Embryonic facial prominence (tissue), 1 donor: ENCODE results near the gene PLA2G4A.

Source experiments
- DNase-seq: peaks from one replicate; pipeline ENCODE4 v3.0.0-alpha.2; 2016; ENCODE audit errors: extremely low spot score

The PLA2G4A gene

DNA sequence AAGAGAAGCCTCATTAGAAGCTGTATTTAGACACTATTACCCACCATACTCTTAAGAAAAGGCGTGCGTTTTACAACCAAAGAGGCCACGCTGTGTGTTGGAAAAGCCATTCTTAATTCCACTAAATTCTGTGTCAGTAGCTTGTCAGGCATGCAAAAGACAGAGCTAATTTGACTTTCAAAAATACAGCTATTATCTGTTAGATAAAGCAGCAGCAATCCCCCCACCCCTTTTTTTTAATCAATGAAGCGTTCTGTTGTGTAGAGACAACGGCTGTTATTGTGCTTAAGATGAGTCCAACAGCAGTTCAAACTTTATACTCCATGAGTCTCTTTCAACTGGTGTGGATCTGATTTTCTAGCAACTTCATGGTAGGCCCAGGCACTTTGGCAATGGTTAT lies 43.5 kb downstream of the PLA2G4A start:
- DNase-seq: no peak

DNA sequence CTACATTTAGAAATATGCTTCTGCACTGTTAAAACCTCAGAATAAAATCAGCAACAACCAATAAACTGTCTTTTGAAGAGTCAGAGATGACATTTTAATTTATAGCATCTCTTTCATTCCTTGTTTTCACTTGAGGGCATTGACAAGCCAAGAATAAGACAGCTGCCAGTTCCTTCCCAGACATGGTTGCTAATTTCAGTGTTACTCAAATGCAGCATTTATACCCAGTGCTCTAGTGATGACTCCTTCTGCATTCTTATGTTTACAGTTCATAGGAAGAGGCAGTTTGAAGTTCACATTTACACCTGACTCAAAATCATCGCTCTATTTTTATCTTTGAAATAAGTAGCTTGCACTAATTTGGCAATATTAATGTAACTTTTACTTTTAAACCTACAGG lies 44.9 kb downstream of the PLA2G4A start:
- no peak for DNase-seq

DNA sequence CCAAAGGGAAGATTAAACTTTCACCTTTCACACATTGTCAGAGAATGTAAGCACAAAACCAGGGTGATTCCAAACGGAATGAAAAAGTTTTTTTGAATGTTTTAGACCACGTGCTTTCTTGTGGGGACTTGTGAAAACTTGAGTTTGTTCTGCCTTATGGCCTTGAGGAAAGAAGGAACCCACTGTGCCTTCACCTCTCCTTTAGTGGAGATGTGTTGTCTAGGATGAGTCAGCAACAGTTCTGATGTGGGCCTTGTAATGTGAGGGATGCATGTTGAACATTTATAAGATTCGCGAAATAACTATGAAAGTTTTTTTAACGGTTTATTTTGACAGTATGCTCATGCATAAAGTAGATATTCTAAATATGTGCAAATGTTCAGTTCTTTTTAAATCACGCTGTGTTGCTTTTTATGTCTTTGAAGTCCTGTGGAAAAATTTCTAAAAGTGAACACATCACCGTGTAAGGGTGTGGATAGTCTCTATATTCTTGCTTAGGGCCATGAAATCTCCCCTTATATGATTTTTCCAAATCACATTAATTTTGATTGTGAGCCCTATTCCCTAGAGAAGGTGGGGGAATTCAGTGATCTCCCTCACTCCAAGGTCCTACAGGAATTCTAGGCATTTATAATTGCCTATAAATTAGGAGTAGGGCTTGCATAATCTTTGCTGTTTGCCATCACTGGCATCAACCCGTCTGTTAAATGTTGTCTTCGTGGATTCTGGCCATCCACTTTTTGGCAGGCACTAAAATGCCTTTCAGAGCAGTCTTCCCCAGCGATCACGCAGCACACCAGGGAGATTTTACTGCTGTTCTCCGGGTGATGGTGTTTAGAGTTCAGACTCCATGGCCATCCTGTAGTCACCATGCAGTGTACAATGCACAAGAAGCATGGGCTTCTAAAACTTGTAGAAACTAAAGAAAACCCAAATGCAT lies 47.4 kb downstream of the PLA2G4A start:
- no peak for DNase-seq

DNA sequence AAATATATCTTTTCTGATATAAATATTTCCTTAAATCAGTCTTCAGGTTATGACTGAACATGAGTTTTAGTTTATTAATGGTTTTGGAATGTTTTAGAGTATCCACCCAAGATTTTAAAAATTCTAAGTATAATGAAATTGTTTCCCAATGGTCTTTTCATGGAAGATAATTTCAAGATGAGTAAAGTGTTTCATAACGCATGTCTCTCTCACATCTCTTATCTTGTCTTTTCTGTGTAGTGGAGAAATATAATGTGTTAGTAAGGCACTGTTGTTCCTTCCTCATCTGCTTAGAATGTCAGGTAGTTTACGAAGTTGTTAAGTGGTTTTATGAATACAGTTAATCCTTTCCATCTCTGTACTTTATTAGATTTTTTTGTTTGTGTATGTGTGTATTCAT lies 49.6 kb downstream of the PLA2G4A start:
- DNase-seq: no peak

DNA sequence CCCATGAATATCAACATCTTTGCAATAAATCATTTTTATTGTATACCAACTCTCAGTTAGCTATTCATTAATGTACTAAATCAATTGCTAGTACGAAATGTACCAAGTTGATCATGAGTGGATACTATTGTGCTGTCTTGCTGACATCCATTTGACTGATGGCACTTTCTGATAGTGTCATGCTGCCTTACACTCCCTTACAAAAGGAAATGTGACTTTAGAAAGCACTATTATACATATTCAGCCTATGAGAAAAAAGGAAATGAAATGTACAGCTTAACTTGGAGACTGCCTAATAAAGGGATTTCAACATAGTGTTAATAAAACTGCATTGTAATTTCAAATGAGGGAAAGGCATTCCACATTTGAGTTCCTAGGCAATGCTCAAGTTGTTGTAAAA lies 52.2 kb downstream of the PLA2G4A start:
- no peak for DNase-seq

DNA sequence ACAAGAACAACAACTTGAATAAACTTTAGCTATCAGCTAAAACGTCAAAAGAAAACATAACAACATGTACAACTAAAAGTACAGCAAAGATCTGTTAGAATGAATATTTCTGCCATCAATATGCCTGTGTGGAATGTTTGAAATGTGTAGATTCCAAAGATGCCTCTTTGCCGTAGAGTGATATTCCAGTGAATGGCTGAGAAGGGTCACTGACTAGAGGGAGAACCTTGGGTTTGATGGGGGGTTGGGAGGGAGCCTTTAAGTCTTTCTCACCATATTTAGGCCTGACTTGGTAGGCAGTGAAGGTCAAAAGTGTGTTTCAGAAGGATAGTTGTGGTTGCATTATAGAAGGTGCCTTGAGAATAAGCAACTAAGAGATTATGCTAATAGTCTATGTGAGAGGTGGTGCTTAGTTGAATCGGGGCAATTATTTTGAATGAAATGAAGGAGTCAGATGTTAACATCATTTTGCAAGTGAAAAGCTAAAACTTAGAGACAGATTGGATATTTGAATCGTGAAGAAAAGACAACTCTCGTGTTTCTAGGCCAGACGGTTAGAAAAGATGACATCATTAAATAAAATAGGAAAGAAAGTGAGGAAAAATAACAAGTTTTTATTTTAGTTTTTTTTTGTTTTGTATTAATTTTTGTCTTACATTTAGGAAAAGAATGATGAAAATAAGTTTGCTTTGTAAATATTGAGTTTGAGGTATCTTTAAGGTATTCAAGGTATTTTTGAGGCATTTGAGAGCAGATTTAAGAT lies 53.8 kb downstream of the PLA2G4A start:
- DNase-seq: no peak

DNA sequence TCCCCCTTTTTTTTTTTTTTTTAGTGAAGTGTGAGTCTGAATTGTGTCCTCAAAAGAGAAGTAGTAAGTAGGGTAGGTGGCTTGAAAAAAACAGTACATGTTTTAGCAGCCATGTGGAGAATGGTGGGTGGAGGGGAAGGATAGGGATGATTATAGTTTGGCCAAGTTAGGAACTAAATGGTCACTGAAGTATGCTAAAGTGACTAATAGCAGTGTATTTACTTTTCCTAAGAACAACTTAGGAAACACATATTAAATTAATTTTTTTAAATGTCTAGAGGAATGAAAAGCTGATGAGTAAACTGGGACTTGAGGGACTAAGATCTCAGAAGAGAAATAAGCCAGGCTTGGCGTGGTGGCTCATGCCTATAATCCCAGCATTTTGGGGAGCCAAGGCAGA lies 55.5 kb downstream of the PLA2G4A start:
- no peak for DNase-seq

DNA sequence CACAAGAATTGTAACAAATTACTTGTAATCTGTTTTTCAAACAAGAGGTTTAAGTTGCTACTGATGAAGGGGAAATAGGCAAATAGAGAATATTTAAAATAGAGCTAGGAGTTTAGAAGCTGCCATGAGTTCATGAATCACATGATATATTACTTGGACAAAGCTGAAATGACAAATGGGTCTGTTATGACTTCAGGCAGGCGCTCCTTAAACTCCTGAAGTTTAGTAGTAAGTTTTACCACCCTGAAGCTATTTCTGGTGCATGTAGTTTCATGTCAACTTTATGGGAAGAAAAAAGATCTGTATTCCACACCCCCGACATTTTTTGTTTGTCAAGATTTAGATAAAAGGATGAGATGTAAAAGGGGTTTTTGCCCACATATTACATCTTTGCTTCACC lies 58.5 kb downstream of the PLA2G4A start:
- DNase-seq: no peak

DNA sequence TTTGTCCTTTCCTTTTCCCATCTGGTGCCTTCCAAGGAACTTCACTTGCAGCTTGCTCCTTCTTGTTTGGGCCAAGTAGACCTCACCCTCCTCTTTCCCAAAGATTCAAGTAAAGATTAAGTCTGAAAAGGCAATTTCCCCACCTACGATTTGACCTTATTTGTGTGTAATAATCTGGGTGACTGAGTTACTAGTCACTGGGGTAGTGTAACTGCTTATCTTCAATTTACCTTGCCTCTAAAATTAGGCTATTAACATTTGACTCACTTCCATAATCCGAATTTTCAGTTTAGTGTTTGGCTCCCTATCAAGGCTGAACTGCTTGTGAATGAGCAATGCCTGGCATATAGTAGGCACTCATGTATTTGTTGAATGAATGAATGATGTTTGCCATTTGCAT lies 59.6 kb downstream of the PLA2G4A start:
- DNase-seq: no peak

DNA sequence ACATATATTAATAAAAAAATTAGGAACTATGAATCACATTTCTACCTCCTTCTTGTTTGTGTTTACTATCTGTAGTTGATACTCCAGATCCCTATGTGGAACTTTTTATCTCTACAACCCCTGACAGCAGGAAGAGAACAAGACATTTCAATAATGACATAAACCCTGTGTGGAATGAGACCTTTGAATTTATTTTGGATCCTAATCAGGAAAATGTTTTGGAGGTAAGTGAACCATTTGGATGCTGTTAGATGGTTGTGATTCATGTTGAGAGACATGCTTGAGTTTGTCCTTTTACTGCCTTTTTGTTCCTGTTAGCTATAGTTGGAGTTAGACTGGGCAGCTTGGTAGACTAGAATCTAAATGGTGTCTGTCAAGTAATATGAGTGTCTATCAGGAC lies 64.2 kb downstream of the PLA2G4A start:
- DNase-seq: no peak

DNA sequence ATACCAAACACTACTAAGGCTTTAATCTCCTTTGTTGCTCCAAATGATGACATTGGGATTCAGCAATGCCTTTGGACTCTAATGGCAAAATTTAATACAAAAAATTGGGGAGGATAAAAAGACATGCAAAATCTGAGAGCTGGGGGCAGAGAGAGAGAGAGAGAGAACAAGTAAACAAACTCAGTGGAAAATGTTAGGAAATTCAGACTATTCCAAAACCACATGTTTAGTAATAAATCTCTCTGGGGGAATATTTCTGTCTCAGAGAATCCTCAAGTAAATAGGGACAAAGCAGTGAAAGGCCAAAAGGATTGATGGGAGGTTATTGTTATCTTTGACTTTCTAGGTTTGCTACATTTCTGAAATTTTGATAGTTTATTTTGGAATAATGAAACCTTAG lies 65.7 kb downstream of the PLA2G4A start:
- no peak for DNase-seq

DNA sequence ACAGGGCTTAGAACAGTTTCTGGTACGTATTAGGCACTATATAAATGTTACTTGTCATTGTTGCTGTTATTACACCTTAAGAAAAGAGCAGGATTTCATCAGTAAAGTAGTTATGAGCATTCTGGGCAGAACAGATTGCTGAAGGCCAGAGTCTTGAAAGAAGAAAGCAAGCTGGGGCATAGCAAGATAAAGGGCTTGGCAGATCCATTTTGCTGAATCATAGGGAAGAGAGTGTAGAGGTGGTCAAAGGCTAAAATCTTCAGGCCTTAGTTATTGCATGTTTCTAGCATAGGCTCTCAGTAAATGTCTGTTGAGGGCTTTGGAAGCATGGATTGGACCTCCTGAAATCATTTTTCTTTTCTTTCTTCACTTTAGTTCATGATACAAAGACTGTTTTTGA lies 67.5 kb downstream of the PLA2G4A start:
- DNase-seq: no peak

DNA sequence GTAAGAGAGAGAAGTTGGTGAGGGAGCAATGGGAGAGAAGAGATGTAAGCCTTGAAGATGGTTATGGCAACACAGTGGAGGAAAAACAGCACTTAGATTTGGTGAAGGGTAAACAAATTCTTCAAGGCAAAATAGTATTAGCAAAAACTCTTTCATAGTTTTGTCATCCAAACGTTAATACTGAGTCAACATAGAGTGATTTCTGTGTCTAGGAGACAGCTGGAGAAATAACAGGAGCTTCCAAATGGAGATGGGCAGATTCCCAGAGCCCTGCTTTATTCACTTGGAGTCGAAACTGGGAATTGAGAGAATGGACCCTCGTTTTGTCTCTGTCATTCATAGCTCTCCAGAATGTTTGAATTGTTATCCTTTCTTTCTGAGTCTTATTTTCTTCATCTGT lies 68.3 kb downstream of the PLA2G4A start:
- no peak for DNase-seq

DNA sequence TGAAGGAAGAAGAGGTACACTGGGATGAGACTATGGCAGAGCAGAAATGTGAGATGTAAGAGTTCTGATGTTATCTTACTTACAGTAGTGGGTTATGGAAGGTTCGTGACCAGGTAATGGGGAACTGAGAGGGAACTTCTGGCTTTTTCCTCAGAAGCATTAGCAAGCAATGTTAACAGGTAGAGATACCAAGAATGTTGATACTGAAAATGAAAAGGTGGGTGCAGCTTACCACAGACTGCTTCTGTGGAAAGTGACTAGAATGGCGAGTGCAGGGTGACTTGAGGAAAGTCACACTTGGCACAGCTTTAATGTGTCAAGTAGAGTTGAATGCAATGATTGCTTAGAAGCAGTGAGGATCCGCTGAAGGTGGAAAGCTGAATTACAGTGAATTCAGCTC lies 70.8 kb downstream of the PLA2G4A start:
- DNase-seq: no peak

DNA sequence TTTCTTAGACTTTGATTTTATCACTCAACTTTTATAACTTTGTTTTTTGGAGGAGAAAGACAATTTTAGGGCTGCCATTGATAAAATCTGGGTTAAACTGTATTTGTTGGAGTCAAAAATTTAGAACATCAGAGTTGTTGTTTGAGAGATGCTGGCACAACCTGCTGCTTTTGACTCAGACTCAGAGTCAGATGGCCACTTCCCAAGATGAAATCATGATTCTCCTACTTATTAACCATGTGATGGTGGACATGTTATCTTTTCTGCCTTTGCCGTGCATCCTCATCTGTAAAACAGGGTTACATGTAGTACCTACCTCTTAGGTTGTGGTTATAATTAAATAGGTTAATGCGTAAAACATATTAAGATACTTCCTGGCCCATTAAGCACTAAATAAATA lies 71.2 kb downstream of the PLA2G4A start:
- DNase-seq: no peak

DNA sequence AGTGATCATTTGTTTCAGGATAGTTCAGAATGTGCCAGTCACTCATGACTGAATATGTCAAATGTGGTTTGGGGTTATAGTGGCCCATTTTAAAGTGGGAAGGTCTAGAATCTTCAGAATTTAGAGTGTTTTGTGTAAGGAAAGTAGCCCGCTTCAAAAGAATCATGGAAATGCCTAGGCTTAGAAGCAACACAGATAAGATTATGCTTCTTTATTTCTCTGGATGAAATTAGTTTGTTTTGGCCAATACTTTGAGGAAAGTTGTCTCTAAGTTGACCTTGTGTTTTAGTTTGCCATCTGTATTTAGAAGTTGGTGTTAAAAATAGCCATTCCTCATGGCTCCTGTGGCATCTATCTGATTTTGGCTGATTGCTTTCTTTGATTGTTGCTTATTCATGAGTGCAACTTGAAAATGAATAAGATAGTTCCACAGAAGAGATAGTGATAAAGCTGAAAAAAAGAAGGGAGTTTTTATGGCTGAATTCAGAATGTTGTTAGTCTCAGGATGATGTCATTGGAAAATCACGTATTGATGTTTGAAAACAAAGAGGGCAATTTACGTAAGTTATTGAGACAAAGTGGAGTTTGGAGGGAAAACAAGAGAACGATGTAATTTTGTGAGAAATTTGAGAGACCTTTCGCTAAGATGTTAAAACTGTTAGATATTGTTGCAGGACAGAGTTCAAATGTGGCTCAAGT lies 71.9 kb downstream of the PLA2G4A start:
- DNase-seq: no peak

DNA sequence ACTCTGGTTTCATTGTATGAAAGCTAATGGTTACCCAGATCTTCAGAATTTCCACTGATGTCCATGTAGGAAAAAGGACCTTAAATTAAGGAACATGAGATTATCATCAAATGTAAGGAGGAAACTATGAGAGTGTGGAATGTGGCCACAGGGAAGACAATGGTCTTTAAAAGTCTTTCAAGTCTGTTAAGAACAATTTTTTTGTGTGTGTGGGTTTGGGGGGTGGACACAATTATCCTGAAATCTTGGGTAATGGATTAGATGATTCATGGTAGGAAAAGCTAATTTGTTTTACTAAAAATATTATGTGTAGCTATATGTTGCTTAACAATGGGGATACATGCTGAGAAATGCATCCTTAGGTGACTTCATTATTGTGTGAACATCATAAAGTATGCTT lies 72.9 kb downstream of the PLA2G4A start:
- no peak for DNase-seq

DNA sequence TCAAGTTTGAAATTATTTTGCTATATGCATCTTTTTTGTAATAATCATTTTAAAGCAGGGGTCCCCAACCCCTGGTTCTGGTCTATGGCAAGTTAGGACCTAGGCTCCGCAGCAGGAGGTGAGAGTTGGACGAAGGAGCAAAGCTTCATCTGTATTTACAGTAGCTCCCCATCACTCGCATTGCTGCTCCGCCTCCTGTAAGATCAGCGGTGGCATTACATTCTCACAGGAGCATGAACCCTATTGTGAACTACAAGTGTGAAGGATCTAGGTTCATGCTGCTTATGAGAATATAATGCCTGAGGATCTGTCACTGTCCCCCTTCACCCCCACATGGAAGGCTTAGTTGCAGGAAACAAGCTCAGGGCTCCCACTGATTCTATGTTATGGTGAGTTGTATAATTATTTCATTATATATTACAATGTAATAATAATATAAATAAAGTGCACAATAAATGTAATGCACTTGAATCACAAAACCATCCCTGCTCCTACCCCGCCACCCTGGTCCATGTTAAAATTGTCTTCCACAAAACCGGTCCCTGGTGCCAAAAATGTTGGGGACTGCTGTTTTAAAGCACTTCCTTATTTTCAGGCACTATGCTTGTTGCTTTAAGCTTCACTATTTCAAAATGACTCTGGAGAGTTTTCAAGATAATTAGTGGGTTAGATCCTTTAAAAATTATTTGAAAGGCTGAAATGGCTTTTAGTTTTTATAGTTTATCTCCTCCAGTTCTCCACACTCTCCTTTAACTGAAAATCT lies 74.8 kb downstream of the PLA2G4A start:
- DNase-seq: no peak

DNA sequence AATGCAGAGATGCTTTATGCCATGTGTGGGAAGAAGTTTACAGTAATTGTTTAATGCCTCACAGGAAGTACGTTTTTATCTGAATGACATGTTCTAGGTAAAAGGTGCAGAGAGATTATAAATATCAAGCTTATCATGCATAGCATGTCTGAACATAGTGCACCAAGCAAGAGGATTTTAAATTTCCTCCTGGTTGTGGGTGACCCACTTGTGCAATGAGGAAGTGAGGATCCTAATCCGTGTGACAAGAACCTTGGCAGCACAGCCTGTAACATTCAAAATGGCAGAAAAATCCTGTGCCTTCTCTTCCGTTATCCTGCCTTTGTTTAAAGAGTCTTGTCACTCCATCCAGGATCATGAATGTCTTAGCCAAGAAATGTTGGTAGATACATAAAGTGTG lies 75.6 kb downstream of the PLA2G4A start:
- no peak for DNase-seq

DNA sequence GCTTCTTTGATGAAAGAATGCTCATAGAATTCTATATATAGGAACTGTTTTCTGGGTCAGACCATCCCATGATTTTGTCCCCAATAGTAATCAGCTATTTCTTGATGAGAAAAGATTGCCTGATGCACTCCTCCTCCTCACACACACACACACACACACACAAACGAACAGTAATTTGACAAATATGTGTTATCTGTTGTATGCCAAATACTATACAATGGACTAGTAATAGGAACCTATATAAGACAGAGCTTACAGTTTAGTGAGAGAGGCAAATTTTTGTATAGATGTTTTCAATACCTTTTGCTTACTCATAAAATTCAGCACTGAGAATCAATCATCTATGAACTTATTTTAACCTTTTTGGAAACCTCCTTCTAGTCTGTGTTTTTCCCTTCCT lies 76.8 kb downstream of the PLA2G4A start:
- no peak for DNase-seq

DNA sequence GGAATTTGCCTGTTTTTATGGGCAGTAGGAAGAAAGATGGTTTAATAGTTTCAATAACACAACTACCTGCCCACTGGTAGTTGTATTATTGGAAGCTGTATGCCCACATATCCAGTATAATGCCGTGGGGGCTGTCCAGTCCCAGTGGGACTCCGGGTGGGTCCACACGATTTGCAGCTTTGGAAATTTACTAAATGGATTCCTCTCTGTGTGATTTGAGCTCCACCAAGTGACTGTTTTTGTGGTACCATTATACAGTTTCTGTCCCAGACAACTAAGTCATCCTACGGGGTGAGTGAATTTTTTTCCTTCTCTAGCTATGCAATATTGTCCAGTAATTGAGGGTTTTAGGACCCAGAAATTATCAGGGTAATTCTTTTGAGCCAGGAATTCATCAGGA lies 86.8 kb downstream of the PLA2G4A start:
- DNase-seq: no peak
